Esophagus squamous epithelium (tissue), 5 donors: Measurements from ENCODE around the gene WSB2. TPM values are rescaled to one million over a fixed set of nuclear protein-coding genes. Genes with fewer than 3 reads are reported as not detected.
"Not testable (repeated sequence)": the region's sequence is repeated elsewhere in the genome, so short reads cannot be mapped to it uniquely, and the experiment has no call there.

ENCODE experiments used
- DNase-seq: peaks from one replicate; lab custom pipeline; 2025; lab: John Stamatoyannopoulos, UW
- H3K27ac ChIP-seq, 4 donors: fragments of 200-600 bp; sonication (generic); one replicate each; pipeline ENCODE4 v1.5.1; 2016 to 2019; ENCODE audit warnings: mild to moderate bottlenecking in 1 of 4
- H3K27me3 ChIP-seq, 4 donors: fragments of 200-600 bp; sonication (generic); 1 replicate in 3 of 4; 2 replicates in 1 of 4; pipeline versions ENCODE4 v1.5.1 to v1.6.0; 2017 to 2021; ENCODE audit warnings: antibody characterized with exemption in 1 of 4
- H3K36me3 ChIP-seq, 3 donors: fragments of 200-600 bp; sonication (generic); one replicate each; pipeline ENCODE4 v1.5.1; 2016 to 2019
- H3K4me1 ChIP-seq, 3 donors: fragments of 200-600 bp; sonication (generic); one replicate each; pipeline ENCODE4 v1.5.1; 2017 to 2019
- H3K4me3 ChIP-seq, 4 donors: fragments of 200-600 bp; sonication (generic); 1 replicate in 3 of 4; 2 replicates in 1 of 4; pipeline ENCODE4 v1.5.1; 2016 to 2019; ENCODE audit warnings: mild to moderate bottlenecking in 2 of 4, moderate library complexity in 1 of 4
- H3K9me3 ChIP-seq, 3 donors: fragments of 200-600 bp; sonication (generic); one replicate each; pipeline ENCODE4 v1.5.1; 2016 to 2019
- CTCF ChIP-seq, 6 experiments: fragments of 450-650 bp in 4 of 6; fragments of 200-600 bp in 2 of 6; sonication (generic) in 2 of 6; IDR thresholded peaks; one replicate each; pipeline ENCODE4 v1.5.1; 2016 to 2019; ENCODE audit warnings: antibody characterized with exemption in 6 of 6, mild to moderate bottlenecking in 4 of 6, moderate library complexity in 4 of 6
- POLR2A ChIP-seq, 4 donors: fragments of 450-650 bp; IDR thresholded peaks; one replicate each; pipeline ENCODE4 v1.6.1; 2017; ENCODE audit warnings: antibody characterized with exemption in 4 of 4, mild to moderate bottlenecking in 4 of 4, moderate library complexity in 3 of 4
- WGBS, 2 donors: methylation state at CpG; one replicate each; pipeline ENCODE4 v1.1.5; 2018; 5-methylcytosine and 5-hydroxymethylcytosine counted together
- intact Hi-C: fragments of 100-400 bp; cut with DNase I; formaldehyde crosslinking; loops from one replicate; pipeline ENCODE4 v1.15.0; 2022
- total RNA-seq, 4 donors: library from RNA; depleted of rRNA; stranded (reverse); fragments of >200 nt; gene quantifications; one replicate each; pipeline ENCODE4 v1.1.0, GENCODE V29; 2016
- donor health status: DM: yes; HTN: yes; CAD: no.

Gene WSB2
- total RNA-seq, 4 donors from 2014 or later, result 67.5 to 79.5 (median 74.1) TPM

- 10 to 34% methylated on average over 3 to 10 of the region's 12 CpGs for WGBS, 2 donors
- intact Hi-C loops, result no loop called here
Observed at GRCh38 chr12:118098911-118099671, 38.1 kb upstream of the WSB2 start.

GRCh38 chr12:118098401-118098800, 37.4 kb upstream of the WSB2 start:
- intact Hi-C loops, result no loop called here
- no peaks in the 10 kb centered on the region for H3K9me3 ChIP-seq
- no peak overlapping the region for H3K27ac ChIP-seq
- H3K36me3 ChIP-seq, result peaks cover 0 to 16% (median 0%) of the 10 kb centered on the region in 3 donors
- TF ChIP-seq POLR2A (IDR thresholded peaks at IDR 0.05) (no peak), CTCF (IDR thresholded peaks at IDR 0.05) (no peak)
- H3K27me3 ChIP-seq, result no peaks in the 10 kb centered on the region
- H3K4me1 ChIP-seq, result peaks cover 0 to 28% (median 9%) of the 10 kb centered on the region in 3 donors
- H3K4me3 ChIP-seq, result no peak overlapping the region
- WGBS, 2 donors, result 94 to 95% methylated on average over 3 of the region's 3 CpGs
- DNase-seq, result no peak

More at GRCh38 chr12:118098911-118099671, 38.1 kb upstream of the WSB2 start:
- TF ChIP-seq POLR2A (IDR thresholded peaks at IDR 0.05) (no peak), CTCF (IDR thresholded peaks at IDR 0.05) (no peak)
- no peak for DNase-seq
- H3K36me3 ChIP-seq, result peaks cover 0 to 9% (median 0%) of the 10 kb centered on the region in 3 donors
- H3K9me3 ChIP-seq, result no peaks in the 10 kb centered on the region
- no peaks in the 10 kb centered on the region for H3K27me3 ChIP-seq
- peaks cover under 1 to 32% (median 9%) of the 10 kb centered on the region in 3 donors for H3K4me1 ChIP-seq
- H3K4me3 ChIP-seq, result no peak overlapping the region
- no peak overlapping the region for H3K27ac ChIP-seq

GRCh38 chr12:118094039-118094438, 33.1 kb upstream of the WSB2 start:
- no peak overlapping the region for H3K27ac ChIP-seq
- intact Hi-C loops, result no loop called here
- peaks cover 0 to 55% (median 4%) of the 10 kb centered on the region in 3 donors for H3K36me3 ChIP-seq
- H3K9me3 ChIP-seq, result no peaks in the 10 kb centered on the region
- H3K4me1 ChIP-seq, result peaks cover 0 to 5% (median 0%) of the 10 kb centered on the region in 3 donors
- no peaks in the 10 kb centered on the region for H3K27me3 ChIP-seq
- 84 to 87% methylated on average over 3 of the region's 3 CpGs for WGBS, 2 donors
- no peak for DNase-seq
- TF ChIP-seq POLR2A (IDR thresholded peaks at IDR 0.05) (no peak), CTCF (IDR thresholded peaks at IDR 0.05) (no peak)
- no peak overlapping the region for H3K4me3 ChIP-seq

GRCh38 chr12:118089782-118090181, 28.8 kb upstream of the WSB2 start:
- TF ChIP-seq CTCF (IDR thresholded peaks at IDR 0.05) (no peak), POLR2A (IDR thresholded peaks at IDR 0.05) (no peak)

GRCh38 chr12:118082161-118082560, 21.2 kb upstream of the WSB2 start:
- 81 to 93% methylated on average over 9 of the region's 9 CpGs for WGBS, 2 donors
- Histone ChIP-seq H3K4me1 (no peaks in the 10 kb centered on the region), H3K4me3 (no peak overlapping the region), H3K27me3 (no peaks in the 10 kb centered on the region), H3K27ac (no peak overlapping the region), H3K36me3 (peaks cover 0 to 61% (median 0%) of the 10 kb centered on the region in 3 donors), H3K9me3 (no peaks in the 10 kb centered on the region)
- no peak for DNase-seq
- intact Hi-C loops, result no loop called here
- TF ChIP-seq POLR2A (IDR thresholded peaks at IDR 0.05), result no peak
- TF ChIP-seq CTCF (IDR thresholded peaks at IDR 0.05), result no peak

More at GRCh38 chr12:118089782-118090181, 28.8 kb upstream of the WSB2 start:
- H3K9me3 ChIP-seq, result no peaks in the 10 kb centered on the region
- peaks cover 0 to 46% (median 4%) of the 10 kb centered on the region in 3 donors for H3K36me3 ChIP-seq
- intact Hi-C loops, result no loop called here
- H3K27me3 ChIP-seq, result no peaks in the 10 kb centered on the region
- WGBS, 2 donors, result 87 to 88% methylated on average over 9 of the region's 9 CpGs
- H3K4me3 ChIP-seq, result no peak overlapping the region
- H3K4me1 ChIP-seq, result no peaks in the 10 kb centered on the region
- no peak overlapping the region for H3K27ac ChIP-seq
- DNase-seq, result no peak

- H3K4me3 ChIP-seq, H3K27me3 ChIP-seq, H3K4me1 ChIP-seq, H3K27ac ChIP-seq, intact Hi-C loops, DNase-seq, H3K9me3 ChIP-seq: not testable (repeated sequence)
- 91 to 97% methylated on average over 6 to 9 of the region's 9 CpGs for WGBS, 2 donors
- H3K36me3 ChIP-seq, result peaks cover 0 to 68% (median 0%) of the 10 kb centered on the region in 3 donors
Observed at GRCh38 chr12:118081521-118081920, 20.5 kb upstream of the WSB2 start.
